ENCODE measurements around the gene LGI4. TPM values are rescaled to one million over a fixed set of nuclear protein-coding genes. Genes with fewer than 3 reads are reported as not detected.

The LGI4 gene
- total RNA-seq, 1 donor, result 0.09 TPM

DNA sequence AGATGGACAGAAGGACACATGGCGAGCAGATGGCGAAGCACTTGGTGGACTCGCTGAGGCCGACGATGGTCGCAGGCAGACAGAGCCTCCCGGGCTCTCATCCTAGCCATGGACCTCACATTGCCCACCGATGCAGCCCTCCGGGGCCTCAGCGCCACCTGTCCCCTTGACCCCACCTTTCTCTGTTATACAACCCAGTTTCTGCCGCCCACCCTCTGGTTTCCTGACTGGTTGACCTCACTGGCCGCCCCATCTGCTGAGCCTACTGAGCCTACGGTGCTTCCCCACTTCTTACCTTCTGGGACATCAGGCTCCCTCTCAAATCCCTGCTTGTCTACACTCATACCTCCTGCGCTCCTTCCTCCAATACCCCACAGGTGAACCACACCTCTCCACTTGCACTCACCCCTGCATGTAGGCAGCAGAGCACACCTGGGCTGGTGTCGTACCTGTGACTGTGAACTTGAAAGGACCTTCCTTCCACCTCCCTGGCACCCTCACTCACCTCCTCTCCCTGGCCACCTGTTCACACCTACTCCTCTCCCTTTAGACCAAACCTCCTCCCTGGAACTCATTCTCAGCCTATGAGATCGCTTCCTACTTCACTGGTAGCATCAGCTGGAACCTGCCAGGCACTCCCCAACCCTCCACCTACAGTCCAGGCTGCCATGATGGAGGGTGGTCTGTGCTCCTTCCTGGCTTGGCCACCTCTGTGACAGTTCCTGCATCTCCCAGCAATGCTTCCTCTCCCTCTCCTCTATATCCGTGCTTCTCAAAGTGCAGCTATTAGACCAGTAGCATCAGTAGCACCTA lies 57.2 kb downstream of the LGI4 start:
- no peak overlapping the region for H3K4me3 ChIP-seq (ENCODE audit: low read depth, low read length)
- DNase-seq (ENCODE audit: low read depth), result no peak
- TF ChIP-seq, protein P1, sequence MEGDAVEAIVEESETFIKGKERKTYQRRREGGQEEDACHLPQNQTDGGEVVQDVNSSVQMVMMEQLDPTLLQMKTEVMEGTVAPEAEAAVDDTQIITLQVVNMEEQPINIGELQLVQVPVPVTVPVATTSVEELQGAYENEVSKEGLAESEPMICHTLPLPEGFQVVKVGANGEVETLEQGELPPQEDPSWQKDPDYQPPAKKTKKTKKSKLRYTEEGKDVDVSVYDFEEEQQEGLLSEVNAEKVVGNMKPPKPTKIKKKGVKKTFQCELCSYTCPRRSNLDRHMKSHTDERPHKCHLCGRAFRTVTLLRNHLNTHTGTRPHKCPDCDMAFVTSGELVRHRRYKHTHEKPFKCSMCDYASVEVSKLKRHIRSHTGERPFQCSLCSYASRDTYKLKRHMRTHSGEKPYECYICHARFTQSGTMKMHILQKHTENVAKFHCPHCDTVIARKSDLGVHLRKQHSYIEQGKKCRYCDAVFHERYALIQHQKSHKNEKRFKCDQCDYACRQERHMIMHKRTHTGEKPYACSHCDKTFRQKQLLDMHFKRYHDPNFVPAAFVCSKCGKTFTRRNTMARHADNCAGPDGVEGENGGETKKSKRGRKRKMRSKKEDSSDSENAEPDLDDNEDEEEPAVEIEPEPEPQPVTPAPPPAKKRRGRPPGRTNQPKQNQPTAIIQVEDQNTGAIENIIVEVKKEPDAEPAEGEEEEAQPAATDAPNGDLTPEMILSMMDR (IDR thresholded peaks at IDR 0.05; ENCODE audit: insufficient read depth, low read length), result no peak

DNA sequence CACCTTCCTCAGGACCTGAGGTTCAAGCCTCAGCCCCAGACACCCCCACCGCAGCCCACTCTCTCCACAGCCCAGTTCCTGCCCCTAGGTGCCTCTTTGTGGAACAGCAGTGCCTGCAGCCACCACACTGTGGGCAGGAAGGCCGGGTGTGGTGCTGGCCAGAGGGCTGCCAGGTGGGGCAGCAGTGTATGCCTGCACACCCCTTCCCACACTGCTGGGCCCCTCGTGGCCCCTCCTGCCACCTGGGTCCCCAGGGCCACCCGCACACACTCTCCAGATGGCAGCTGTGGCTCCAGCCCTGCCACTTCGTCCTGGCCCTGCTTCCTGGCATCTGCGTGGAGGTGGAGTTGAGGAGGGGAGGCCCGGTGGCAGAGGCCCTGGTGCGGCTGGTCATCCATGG lies 58.2 kb downstream of the LGI4 start:
- no peak for DNase-seq (ENCODE audit: low read depth)
- TF ChIP-seq, protein P1 (IDR thresholded peaks at IDR 0.05; ENCODE audit: insufficient read depth, low read length), result no peak
- no peak overlapping the region for H3K4me3 ChIP-seq (ENCODE audit: low read depth, low read length)

DNA sequence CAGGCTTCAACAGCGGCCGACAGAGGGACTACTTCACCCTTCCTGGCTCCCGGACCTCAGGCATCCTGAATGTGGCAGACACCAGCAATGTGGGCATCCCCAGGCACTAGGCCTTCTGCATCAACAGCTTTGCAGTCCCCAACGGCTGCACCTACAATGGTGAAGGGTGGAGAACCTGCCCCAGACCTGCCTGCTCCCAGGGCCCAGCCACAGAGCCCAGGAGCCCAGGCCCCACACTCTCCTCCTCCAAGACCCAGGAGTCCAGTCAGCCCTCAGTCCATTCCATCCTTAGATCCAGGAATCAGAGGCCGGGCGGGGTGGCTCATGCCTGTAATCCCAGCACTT lies 58.9 kb downstream of the LGI4 start:
- no peak for DNase-seq (ENCODE audit: low read depth)
- TF ChIP-seq, protein P1 (IDR thresholded peaks at IDR 0.05; ENCODE audit: insufficient read depth, low read length), result no peak
- no peak overlapping the region for H3K4me3 ChIP-seq (ENCODE audit: low read depth, low read length)

DNA sequence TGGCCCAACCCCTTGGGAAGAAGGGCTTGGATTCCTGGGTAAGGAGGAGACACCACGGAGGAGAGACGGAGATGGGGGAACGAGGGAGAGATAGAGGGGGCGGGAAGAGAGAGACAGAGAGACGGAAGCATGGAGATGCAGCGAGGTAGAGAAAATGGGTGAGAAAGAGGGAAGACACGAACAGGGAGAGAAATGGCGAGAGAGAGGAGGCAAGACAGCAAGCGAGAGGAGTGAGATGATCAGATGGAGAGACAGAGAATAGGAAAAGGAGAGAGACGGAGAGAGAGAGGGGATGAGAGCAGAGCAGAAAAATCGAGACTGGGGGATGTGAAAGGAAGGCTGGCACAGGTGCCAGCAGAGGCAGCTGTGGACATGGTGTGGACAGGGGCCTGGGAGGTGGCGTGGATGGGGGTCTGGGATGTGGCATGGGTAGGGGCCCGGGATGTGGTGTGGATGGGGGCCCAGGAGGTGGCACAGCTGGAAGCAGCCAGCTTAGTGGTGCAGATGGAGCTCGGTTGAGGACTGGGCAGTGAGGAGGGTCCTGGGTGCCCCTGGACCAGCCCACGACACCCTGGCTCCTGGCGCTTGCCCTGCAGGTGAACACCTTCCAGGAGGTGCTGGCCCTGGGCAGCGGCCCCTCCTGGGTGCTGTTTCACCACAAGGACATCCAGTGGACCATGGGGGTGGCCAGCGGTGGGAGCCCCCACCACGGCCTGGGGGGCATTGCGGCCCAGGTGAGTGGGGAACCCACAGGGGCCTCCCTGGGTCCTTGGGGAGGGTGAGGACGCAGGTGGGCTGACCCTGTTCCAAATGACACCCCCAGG lies 59.4 kb downstream of the LGI4 start:
- no peak overlapping the region for H3K4me3 ChIP-seq (ENCODE audit: low read depth, low read length)
- TF ChIP-seq, protein P1 (IDR thresholded peaks at IDR 0.05; ENCODE audit: insufficient read depth, low read length), result no peak
- DNase-seq (ENCODE audit: low read depth), result no peak

Small RNA genes lying within 50 kb of the gene (small RNA-seq; reads per million reads assigned to genes)
- gene AC020907.2, result not detected

Other genes starting within 250 kb of the LGI4 start
- 1.9 and 4.2 TPM in 2 replicates for gene ZNF30, start 208.2 kb downstream of the LGI4 start, total RNA-seq (ENCODE audit: low replicate concordance)
- gene ZNF792, start 170.8 kb downstream of the LGI4 start, total RNA-seq (ENCODE audit: low replicate concordance), result 1.7 and 3.0 TPM in 2 replicates
- 25.1 and 27.0 TPM in 2 replicates for gene GRAMD1A, start 134.7 kb downstream of the LGI4 start, total RNA-seq (ENCODE audit: low replicate concordance)
- 7.0 and 12.1 TPM in 2 replicates for gene SCN1B, start 104.6 kb downstream of the LGI4 start, total RNA-seq (ENCODE audit: low replicate concordance)
- gene HPN, start 93.3 kb downstream of the LGI4 start, total RNA-seq (ENCODE audit: low replicate concordance), result 0.98 TPM in 1 of 2 replicates, not detected in the other
- 1.3 TPM in 1 of 2 replicates, not detected in the other for gene FXYD3, start 19.2 kb downstream of the LGI4 start, total RNA-seq (ENCODE audit: low replicate concordance)
- gene FXYD1, start 3.8 kb upstream of the LGI4 start, total RNA-seq (ENCODE audit: low replicate concordance), result 2.5 and 6.5 TPM in 2 replicates
- not detected in 2 replicates for gene FXYD7, start 8.2 kb upstream of the LGI4 start, total RNA-seq (ENCODE audit: low replicate concordance)
- gene FXYD5, start 19.7 kb upstream of the LGI4 start, total RNA-seq (ENCODE audit: low replicate concordance), result 11.5 and 59.8 TPM in 2 replicates
- not detected in 2 replicates for gene FAM187B, start 93.7 kb upstream of the LGI4 start, total RNA-seq (ENCODE audit: low replicate concordance)
- gene LSR, start 113.9 kb upstream of the LGI4 start, total RNA-seq (ENCODE audit: low replicate concordance), result 0.54 TPM in 1 of 2 replicates, not detected in the other
- 51.6 and 72.9 TPM in 2 replicates for gene USF2, start 133.9 kb upstream of the LGI4 start, total RNA-seq (ENCODE audit: low replicate concordance)
- gene HAMP, start 147.5 kb upstream of the LGI4 start, total RNA-seq (ENCODE audit: low replicate concordance), result not detected in 2 replicates
- not detected in 2 replicates for gene MAG, start 157.1 kb upstream of the LGI4 start, total RNA-seq (ENCODE audit: low replicate concordance)
- not detected in 2 replicates for gene CD22, start 194.1 kb upstream of the LGI4 start, total RNA-seq (ENCODE audit: low replicate concordance)
- gene FFAR1, start 212.8 kb upstream of the LGI4 start, total RNA-seq (ENCODE audit: low replicate concordance), result not detected in 2 replicates
- gene FFAR3, start 223.4 kb upstream of the LGI4 start, total RNA-seq (ENCODE audit: low replicate concordance), result not detected in 2 replicates
- not detected in 2 replicates for gene GPR42, start 236.0 kb upstream of the LGI4 start, total RNA-seq (ENCODE audit: low replicate concordance)